ENCODE data around the gene CAD.

CAD gene

DNA sequence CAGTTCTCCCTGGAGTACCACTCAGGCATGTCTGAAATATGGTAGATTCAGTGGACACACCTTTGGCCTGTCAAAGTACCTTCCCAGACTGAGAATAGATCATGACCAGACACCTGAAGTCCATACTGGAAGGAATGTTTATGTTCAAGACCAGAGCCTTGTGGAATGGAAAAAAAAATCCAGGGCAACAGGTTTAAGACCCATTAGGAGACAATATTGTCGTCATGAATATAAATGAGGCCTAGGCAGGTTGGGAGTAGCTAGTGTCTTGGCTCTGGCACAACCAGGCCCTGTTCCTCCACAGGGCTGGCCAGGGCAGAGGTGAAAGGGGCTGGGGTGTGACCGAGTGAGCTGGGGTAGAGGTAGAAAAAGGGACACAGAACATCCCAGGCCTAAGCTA, 18.5 kb upstream of the CAD start:
- no peak overlapping the region for H3K4me3 ChIP-seq (replicated peaks; ENCODE audit: low read depth, low read length)
- no peak for DNase-seq (ENCODE audit: extremely low read depth, insufficient read length)
- no peaks in the 10 kb centered on the region for H3K27me3 ChIP-seq (replicated peaks; ENCODE audit: control insufficient read depth, insufficient read depth, low read length)
- peaks cover 18% of the 10 kb centered on the region for H3K36me3 ChIP-seq (ENCODE audit: control insufficient read depth, insufficient read depth, low read length)
- TF ChIP-seq, protein P1, sequence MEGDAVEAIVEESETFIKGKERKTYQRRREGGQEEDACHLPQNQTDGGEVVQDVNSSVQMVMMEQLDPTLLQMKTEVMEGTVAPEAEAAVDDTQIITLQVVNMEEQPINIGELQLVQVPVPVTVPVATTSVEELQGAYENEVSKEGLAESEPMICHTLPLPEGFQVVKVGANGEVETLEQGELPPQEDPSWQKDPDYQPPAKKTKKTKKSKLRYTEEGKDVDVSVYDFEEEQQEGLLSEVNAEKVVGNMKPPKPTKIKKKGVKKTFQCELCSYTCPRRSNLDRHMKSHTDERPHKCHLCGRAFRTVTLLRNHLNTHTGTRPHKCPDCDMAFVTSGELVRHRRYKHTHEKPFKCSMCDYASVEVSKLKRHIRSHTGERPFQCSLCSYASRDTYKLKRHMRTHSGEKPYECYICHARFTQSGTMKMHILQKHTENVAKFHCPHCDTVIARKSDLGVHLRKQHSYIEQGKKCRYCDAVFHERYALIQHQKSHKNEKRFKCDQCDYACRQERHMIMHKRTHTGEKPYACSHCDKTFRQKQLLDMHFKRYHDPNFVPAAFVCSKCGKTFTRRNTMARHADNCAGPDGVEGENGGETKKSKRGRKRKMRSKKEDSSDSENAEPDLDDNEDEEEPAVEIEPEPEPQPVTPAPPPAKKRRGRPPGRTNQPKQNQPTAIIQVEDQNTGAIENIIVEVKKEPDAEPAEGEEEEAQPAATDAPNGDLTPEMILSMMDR (IDR thresholded peaks at IDR 0.05; ENCODE audit: insufficient read depth, low read length, poor library complexity, severe bottlenecking), result no peak

DNA sequence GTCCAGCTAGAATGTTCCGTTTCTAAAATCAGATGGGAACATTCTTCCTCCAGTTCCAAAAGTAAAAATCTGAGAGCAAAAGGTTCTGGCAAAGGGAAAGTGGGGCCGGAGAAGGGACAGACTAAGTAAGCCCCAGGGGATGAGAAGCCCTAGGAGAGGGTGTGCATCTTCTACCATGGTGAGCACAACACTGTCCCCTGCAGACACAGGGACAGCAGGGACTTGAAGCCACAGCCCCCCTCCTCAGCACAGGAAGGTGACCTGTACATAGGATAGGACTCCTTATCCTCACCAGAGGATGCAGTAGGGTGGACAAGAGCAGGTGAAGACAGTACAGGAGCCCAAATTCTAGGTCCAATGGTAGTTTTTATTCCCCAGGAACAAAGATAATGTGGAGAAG, 17.9 kb upstream of the CAD start:
- no peak for DNase-seq (ENCODE audit: extremely low read depth, insufficient read length)
- TF ChIP-seq, protein P1 (IDR thresholded peaks at IDR 0.05; ENCODE audit: insufficient read depth, low read length, poor library complexity, severe bottlenecking), result no peak
- Histone ChIP-seq H3K36me3 (ENCODE audit: control insufficient read depth, insufficient read depth, low read length) (peaks cover 25% of the 10 kb centered on the region), H3K4me3 (replicated peaks; ENCODE audit: low read depth, low read length) (no peak overlapping the region), H3K27me3 (replicated peaks; ENCODE audit: control insufficient read depth, insufficient read depth, low read length) (no peaks in the 10 kb centered on the region)

DNA sequence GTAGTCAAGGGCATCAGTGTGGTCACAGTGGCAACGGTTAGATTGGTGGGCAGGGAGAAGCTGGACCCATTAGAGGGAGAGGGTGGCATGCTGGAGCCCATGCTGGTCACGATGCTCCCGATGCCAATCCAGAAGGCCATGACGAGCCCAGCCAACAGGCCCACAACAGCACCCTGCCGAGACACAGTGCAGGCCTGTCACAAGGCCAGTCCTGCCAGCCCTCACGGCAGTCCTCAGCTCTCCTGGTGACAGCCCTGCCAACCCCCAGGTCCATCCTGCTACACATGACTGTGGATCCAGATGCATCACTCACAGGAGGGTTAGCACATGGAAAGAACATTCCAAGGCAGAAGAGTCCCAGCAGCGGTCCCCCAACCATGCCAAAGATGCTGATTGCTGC, 15.5 kb upstream of the CAD start:
- DNase-seq (ENCODE audit: extremely low read depth, insufficient read length), result no peak
- Histone ChIP-seq H3K27me3 (replicated peaks; ENCODE audit: control insufficient read depth, insufficient read depth, low read length) (no peaks in the 10 kb centered on the region), H3K4me3 (replicated peaks; ENCODE audit: low read depth, low read length) (no peak overlapping the region), H3K36me3 (ENCODE audit: control insufficient read depth, insufficient read depth, low read length) (peaks cover 42% of the 10 kb centered on the region)
- TF ChIP-seq, protein P1 (IDR thresholded peaks at IDR 0.05; ENCODE audit: insufficient read depth, low read length, poor library complexity, severe bottlenecking), result no peak

DNA sequence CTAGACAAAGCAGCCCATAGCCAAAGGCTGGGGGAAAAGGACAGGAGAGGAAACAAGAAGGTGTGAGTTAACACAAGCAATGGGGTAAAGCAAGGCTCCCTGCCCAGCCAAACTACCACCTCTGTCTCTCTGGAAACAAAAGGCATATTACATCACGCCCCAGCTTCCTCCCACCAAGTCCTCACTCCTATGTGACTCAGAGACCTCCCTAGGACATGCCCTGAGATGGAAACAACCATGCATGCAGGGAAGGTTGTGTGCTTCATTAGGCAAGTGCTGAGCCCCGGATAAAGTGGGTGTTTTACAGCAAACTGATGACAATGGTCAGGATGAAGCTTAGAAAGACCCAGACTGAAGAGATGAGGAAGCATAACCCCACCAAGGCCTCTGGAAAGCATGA, 14.3 kb upstream of the CAD start:
- peaks cover 47% of the 10 kb centered on the region for H3K36me3 ChIP-seq (ENCODE audit: control insufficient read depth, insufficient read depth, low read length)
- TF ChIP-seq, protein P1 (IDR thresholded peaks at IDR 0.05; ENCODE audit: insufficient read depth, low read length, poor library complexity, severe bottlenecking), result no peak
- DNase-seq (ENCODE audit: extremely low read depth, insufficient read length), result no peak

DNA sequence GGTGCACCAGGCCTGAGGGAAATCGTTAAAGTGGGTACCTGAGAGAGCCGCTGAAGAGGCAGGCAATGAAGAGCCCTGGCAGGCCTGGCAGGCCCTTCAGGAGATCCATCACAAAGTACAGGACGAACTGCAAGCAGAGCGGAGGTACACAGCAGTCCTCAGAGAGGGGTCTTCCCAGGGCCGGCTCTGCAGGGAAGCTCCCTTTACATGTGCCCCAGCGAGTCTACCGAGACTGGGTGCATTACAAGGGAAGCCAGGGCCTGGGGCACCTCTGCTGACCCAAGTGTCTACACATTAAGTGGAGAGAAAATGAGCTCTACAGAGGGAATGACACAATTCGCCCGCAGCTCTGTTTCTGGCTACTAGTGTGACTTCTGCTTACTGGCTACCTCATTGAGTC, 13.4 kb upstream of the CAD start:
- no peak for DNase-seq (ENCODE audit: extremely low read depth, insufficient read length)
- TF ChIP-seq, protein P1 (IDR thresholded peaks at IDR 0.05; ENCODE audit: insufficient read depth, low read length, poor library complexity, severe bottlenecking), result no peak
- Histone ChIP-seq H3K4me3 (replicated peaks; ENCODE audit: low read depth, low read length) (no peak overlapping the region), H3K27me3 (replicated peaks; ENCODE audit: control insufficient read depth, insufficient read depth, low read length) (no peaks in the 10 kb centered on the region), H3K36me3 (ENCODE audit: control insufficient read depth, insufficient read depth, low read length) (peaks cover 47% of the 10 kb centered on the region)

More for the DNA sequence above, 14.3 kb upstream of the CAD start:
- Histone ChIP-seq H3K27me3 (replicated peaks; ENCODE audit: control insufficient read depth, insufficient read depth, low read length) (no peaks in the 10 kb centered on the region), H3K4me3 (replicated peaks; ENCODE audit: low read depth, low read length) (no peak overlapping the region)

DNA sequence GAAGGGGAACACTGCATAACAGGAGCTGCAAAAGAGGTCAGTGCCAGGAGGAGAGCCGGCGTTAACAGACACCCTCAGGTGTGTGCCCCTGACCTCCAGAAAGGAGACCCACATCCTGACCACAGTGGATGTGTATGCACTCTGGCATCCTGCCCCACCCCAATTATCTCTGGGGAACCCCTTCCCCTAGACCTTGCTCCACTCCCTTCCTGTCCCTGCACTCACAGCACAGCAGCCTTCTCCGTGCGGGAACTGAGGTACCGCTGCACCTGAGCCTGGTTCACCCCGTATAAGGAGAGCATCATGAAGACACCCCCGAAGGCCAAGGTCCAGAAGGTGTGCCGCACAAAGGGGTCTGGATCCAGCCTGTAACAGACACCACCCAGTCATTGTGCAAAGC, 12.6 kb upstream of the CAD start:
- Histone ChIP-seq H3K27me3 (replicated peaks; ENCODE audit: control insufficient read depth, insufficient read depth, low read length) (no peaks in the 10 kb centered on the region), H3K36me3 (ENCODE audit: control insufficient read depth, insufficient read depth, low read length) (peaks cover 47% of the 10 kb centered on the region), H3K4me3 (replicated peaks; ENCODE audit: low read depth, low read length) (no peak overlapping the region)
- TF ChIP-seq, protein P1 (IDR thresholded peaks at IDR 0.05; ENCODE audit: insufficient read depth, low read length, poor library complexity, severe bottlenecking), result no peak
- DNase-seq (ENCODE audit: extremely low read depth, insufficient read length), result no peak

Data from GM06990 (cell line).